GM23338 (cell line): ENCODE data around the gene OR2M5. TPM values are rescaled to one million over a fixed set of nuclear protein-coding genes. Genes with fewer than 3 reads are reported as not detected.

Source experiments
- ATAC-seq: fragments of 200-7000 bp; cut with Tn5 transposase; 3 replicates; pipeline ENCODE4 v1.9.1; 2020
- DNase-seq: peaks from one replicate; pipeline ENCODE4 v3.0.0-alpha.2; 2015; ENCODE audit warnings: low spot score
- H2AFZ ChIP-seq: fragments of 200-600 bp; sonication (generic); 2 replicates; pipeline ENCODE4 v1.8.0; 2016; ENCODE audit warnings: antibody characterized with exemption, mild to moderate bottlenecking, moderate library complexity
- H3F3A ChIP-seq: fragments of 200-600 bp; sonication (generic); replicated peaks from 2 replicates; pipeline ENCODE4 v1.8.0; 2017; ENCODE audit warnings: antibody characterized with exemption, mixed run types, low read depth
- H3K27ac ChIP-seq: fragments of 200-600 bp; sonication (generic); 2 replicates; pipeline ENCODE4 v1.6.1; 2016; ENCODE audit warnings: low read depth
- H3K27me3 ChIP-seq: fragments of 200-600 bp; sonication (generic); 2 replicates; pipeline ENCODE4 v1.8.0; 2016; ENCODE audit warnings: mild to moderate bottlenecking, mixed run types, moderate library complexity; ENCODE audit not compliant: insufficient read depth
- H3K36me3 ChIP-seq: fragments of 200-600 bp; sonication (generic); 2 replicates; pipeline ENCODE4 v1.8.0; 2016; ENCODE audit warnings: mild to moderate bottlenecking; ENCODE audit not compliant: insufficient read depth
- H3K4me1 ChIP-seq: fragments of 200-600 bp; sonication (generic); 2 replicates; pipeline ENCODE4 v1.8.0; 2016; ENCODE audit warnings: mild to moderate bottlenecking, moderate library complexity; ENCODE audit not compliant: insufficient read depth
- H3K4me2 ChIP-seq: fragments of 200-600 bp; sonication (generic); 2 replicates; pipeline ENCODE4 v1.7.1; 2017; ENCODE audit warnings: mixed run types
- H3K4me3 ChIP-seq: fragments of 200-600 bp; sonication (generic); 2 replicates; pipeline ENCODE4 v1.6.1; 2016; ENCODE audit warnings: mixed run types
- H3K79me2 ChIP-seq: fragments of 200-600 bp; sonication (generic); replicated peaks from 2 replicates; pipeline ENCODE4 v1.8.0; 2017; ENCODE audit warnings: mild to moderate bottlenecking; ENCODE audit not compliant: insufficient read depth
- H3K9me2 ChIP-seq: fragments of 200-600 bp; sonication (generic); 2 replicates; pipeline ENCODE4 v1.8.0; 2017; ENCODE audit not compliant: insufficient read depth
- H4K20me1 ChIP-seq: fragments of 200-600 bp; sonication (generic); replicated peaks from 2 replicates; pipeline ENCODE4 v1.8.0; 2017; ENCODE audit warnings: mild to moderate bottlenecking; ENCODE audit not compliant: insufficient read depth
- H3K27ac Mint-ChIP-seq: 2 replicates; pipeline ENCODE4 v1.8.0; 2020; ENCODE audit warnings: inconsistent platforms, mild to moderate bottlenecking, moderate library complexity, mixed read lengths
- H3K27me3 Mint-ChIP-seq: 3 replicates; pipeline ENCODE4 v1.8.0; 2022; ENCODE audit warnings: low read depth, mild to moderate bottlenecking, moderate library complexity, mixed read lengths, inconsistent platforms; ENCODE audit not compliant: insufficient read depth, poor library complexity
- H3K36me3 Mint-ChIP-seq: 3 replicates; pipeline ENCODE4 v1.8.0; 2021; ENCODE audit warnings: low read depth, mild to moderate bottlenecking, inconsistent platforms, moderate library complexity, mixed read lengths
- H3K4me1 Mint-ChIP-seq: 3 replicates; pipeline ENCODE4 v1.8.0; 2020; ENCODE audit warnings: mild to moderate bottlenecking, inconsistent platforms, mixed read lengths
- H3K4me3 Mint-ChIP-seq: 3 replicates; pipeline ENCODE4 v1.8.0; 2021; ENCODE audit warnings: moderate library complexity, mild to moderate bottlenecking, inconsistent platforms, mixed read lengths
- H3K9me3 Mint-ChIP-seq: 3 replicates; pipeline ENCODE4 v1.8.0; 2020; ENCODE audit warnings: moderate library complexity, mild to moderate bottlenecking, inconsistent platforms, mixed read lengths
- CREB1 ChIP-seq: fragments of 250-450 bp; sonication (Bioruptor Pico); IDR thresholded peaks from 2 replicates; pipeline ENCODE4 v1.5.0; 2020; ENCODE audit warnings: low read depth, mild to moderate bottlenecking, moderate library complexity
- CTCF ChIP-seq, 2 experiments: fragments of 200-600 bp in 1 of 2; sonication (generic) in 1 of 2; conservative IDR thresholded peaks; 2 replicates each; pipeline versions ENCODE4 v1.5.1 to v1.6.1; 2016 to 2017; ENCODE audit warnings: antibody characterized with exemption in 2 of 2, low read depth in 2 of 2, mild to moderate bottlenecking in 2 of 2, moderate library complexity in 1 of 2
- EZH2phosphoT487 ChIP-seq: fragments of 200-600 bp; sonication (generic); IDR thresholded peaks from one replicate; pipeline ENCODE4 v1.8.1; 2018; ENCODE audit warnings: antibody characterized with exemption; ENCODE audit not compliant: unreplicated experiment
- JUNB ChIP-seq: IDR thresholded peaks from one replicate; pipeline ENCODE4 v1.6.1; 2016; ENCODE audit warnings: antibody characterized with exemption; ENCODE audit not compliant: unreplicated experiment
- NANOG ChIP-seq: IDR thresholded peaks from 2 replicates; pipeline ENCODE4 v1.6.1; 2016; ENCODE audit warnings: antibody characterized with exemption, borderline replicate concordance
- POLR2AphosphoS5 ChIP-seq: IDR thresholded peaks from 2 replicates; pipeline ENCODE4 v1.6.1; 2016; ENCODE audit warnings: antibody characterized with exemption, low read depth
- REST ChIP-seq: IDR thresholded peaks from one replicate; pipeline ENCODE4 v1.6.1; 2018; ENCODE audit warnings: antibody characterized with exemption; ENCODE audit not compliant: unreplicated experiment
- ZNF114 ChIP-seq: fragments of 250-450 bp; sonication (Bioruptor Pico); IDR thresholded peaks from 2 replicates; pipeline ENCODE4 v1.5.0; 2020; ENCODE audit warnings: mild to moderate bottlenecking, moderate library complexity
- ZNF331 ChIP-seq: fragments of 250-450 bp; sonication (Bioruptor Pico); IDR thresholded peaks from 2 replicates; pipeline ENCODE4 v1.5.0; 2020; ENCODE audit warnings: low read depth, mild to moderate bottlenecking, moderate library complexity
- ZNF462 ChIP-seq: fragments of 250-450 bp; sonication (Bioruptor Pico); IDR thresholded peaks from 2 replicates; pipeline ENCODE4 v1.5.0; 2020; ENCODE audit warnings: mild to moderate bottlenecking, moderate library complexity
- polyA plus RNA-seq: library from polyadenylated mRNA; unstranded; fragments of >200 nt; fragmentation: Nextera tagmentation; extraction: Ambion mirVana; gene quantifications from 2 replicates; pipeline ENCODE4 v1.2.1, GENCODE V29; 2016
- total RNA-seq: library from RNA; depleted of rRNA; stranded (reverse); fragments of >200 nt; shearing (Covaris generic); gene quantifications from 2 replicates; pipeline ENCODE4 v1.2.3, GENCODE V29; 2014

Gene OR2M5
- total and polyA plus RNA-seq, 2 experiments from 2014 or later = not detected

GRCh38 chr1:248158758-248159157 is 13.8 kb downstream of the OR2M5 start:
- Histone ChIP-seq H3K9me2 (no peaks in the 10 kb centered on the region), H3K36me3 (peaks cover 10% of the 10 kb centered on the region; the same call in 1 of the 2 replicates), H3K79me2 (no peaks in the 10 kb centered on the region), H3F3A (no peaks in the 10 kb centered on the region), H3K4me1 (no peaks in the 10 kb centered on the region), H3K27ac (no peak overlapping the region), H4K20me1 (no peaks in the 10 kb centered on the region), H3K4me3 (no peak overlapping the region), H3K4me2 (no peak overlapping the region), H2AFZ (no peak overlapping the region), H3K27me3 (no peaks in the 10 kb centered on the region)
- peaks cover 82% of the 10 kb centered on the region for H3K9me3 Mint-ChIP-seq
- no peaks in the 10 kb centered on the region for H3K4me1 Mint-ChIP-seq
- H3K36me3 Mint-ChIP-seq = peaks cover 10% of the 10 kb centered on the region; the same call in 2 of the 3 replicates
- no peak overlapping the region for H3K4me3 Mint-ChIP-seq
- no peak overlapping the region for H3K27ac Mint-ChIP-seq
- DNase-seq (no peak), ATAC-seq (no peak)
- H3K27me3 Mint-ChIP-seq = no peaks in the 10 kb centered on the region
- TF ChIP-seq NANOG (no peak), ZNF114 (CRISPR knock-in tag) (no peak), ZNF462 (no peak), REST (no peak), CREB1 (CRISPR knock-in tag) (no peak), EZH2phosphoT487 (no peak), ZNF331 (CRISPR knock-in tag) (no peak), JUNB (no peak), POLR2AphosphoS5 (no peak), CTCF (conservative IDR thresholded peaks at IDR 0.05; ENCODE audit: low read depth in 2 of 2) (no peak)
